CD4-positive, alpha-beta T cell treated with Interleukin-15 for 1 hour (primary cell): ENCODE measurements around the gene MCTP1.

ENCODE experiments used
- DNase-seq: peaks from one replicate; pipeline ENCODE4 v3.0.0-alpha.2; 2020

The MCTP1 gene

DNA sequence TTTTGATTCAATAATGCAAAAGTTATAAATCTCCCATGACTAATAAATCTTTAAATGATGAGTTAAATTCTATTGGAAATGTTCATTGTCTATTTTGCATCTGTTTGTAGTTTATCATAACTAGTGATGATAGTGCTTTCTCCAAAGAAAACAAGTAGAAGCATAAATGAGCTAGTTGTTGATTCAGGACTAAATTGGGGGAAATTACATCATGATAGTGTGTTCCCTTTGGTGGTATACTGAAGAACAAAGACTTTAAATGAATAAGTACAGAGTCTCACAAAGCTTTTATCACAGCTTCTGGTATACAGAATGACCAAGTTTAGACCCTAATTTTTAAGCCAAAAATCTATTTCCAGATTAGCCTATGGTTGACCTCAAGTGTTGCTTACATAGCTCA is 173.8 kb downstream of the MCTP1 start:
- DNase-seq, result no peak

DNA sequence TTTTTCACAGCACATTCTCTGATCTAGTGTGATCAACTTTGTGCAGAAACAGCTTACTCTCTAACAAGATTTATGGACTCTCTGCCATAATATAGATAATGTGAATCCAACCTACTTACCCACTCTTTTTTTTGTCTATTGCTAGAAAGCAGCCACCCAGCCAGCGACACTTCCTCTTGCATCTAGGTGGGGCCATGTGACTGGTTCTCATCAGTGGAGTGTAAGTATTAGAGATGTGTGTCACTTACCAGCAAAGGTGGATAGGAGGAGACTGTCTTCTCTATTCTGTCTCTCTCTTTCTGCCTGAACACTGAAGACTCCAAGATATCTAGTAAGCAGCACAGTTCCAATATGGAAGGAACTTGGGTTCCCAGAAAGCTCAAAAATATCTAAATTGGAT is 174.8 kb downstream of the MCTP1 start:
- no peak for DNase-seq

DNA sequence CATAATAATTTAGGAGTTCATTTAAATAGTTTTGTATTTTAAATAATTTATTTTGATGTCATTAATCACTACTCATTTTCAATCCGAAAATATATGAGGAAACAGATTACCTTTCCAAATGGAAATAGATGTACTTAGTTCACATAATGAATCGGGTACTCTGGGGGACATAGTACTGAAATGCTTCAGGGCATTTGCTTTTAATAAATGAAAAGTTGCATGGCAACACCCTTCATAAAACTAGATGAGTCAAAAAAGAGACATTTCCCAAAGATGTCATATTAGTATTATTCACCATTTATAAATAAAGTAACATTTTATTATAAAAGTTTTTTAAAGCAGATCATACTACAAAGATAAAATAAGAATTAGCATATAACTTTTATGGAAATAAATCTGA is 177.8 kb downstream of the MCTP1 start:
- DNase-seq, result no peak

DNA sequence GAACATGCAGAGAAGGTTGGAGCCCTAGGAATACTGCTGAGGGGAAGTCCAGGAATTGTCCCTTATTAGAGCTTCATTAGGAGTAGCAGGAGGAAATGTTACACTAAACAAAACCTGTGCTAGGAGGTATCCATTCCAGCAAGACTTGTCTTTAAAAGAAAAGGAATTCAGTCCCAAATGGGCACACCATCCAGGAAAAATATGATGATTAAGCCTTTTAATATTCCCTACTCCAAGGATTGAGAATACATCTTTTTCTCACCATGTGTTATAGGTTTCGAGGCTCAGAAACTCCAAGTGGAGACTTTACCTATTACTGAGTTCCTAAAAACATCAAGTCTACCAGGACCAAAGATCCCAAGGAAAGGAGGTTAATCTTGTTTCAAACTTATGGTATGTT is 179.3 kb downstream of the MCTP1 start:
- no peak for DNase-seq

DNA sequence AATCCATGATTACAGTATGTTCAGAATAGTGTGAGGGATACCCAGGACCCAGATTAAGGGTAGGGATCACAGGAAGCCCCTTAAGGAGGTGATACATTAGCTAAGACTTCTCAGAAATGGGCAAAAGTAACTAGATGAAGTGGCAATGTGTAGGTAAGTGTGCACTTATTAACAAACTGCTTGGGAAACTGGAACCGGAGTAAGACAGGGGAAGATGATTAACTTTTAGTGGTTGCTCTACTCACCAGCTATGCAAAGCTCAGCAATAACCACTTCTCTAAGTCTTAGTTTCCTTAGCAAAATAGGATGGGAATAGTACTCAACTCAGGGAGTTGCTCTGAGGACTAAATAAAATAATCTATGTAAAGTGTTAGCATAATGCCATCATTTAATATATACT is 182.2 kb downstream of the MCTP1 start:
- DNase-seq, result no peak

DNA sequence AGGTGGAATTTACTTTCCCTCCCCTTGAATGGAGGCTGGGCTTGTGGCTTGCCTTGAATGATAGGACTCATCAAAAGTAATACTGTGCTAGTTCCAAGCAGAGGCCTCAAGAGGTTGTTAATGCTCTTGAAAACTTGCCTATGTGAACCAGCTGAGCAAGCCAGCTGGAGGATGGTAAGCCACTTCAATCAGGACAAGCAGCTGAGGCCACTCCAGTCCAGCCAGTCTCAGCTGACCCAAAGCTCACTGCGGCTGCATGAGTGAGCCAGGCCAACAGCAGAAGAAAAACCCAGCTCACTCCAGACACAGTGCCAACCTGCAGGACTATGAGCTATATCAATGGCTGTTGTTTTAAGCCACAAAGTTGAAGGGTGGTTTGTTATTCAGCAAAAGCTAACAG is 182.8 kb downstream of the MCTP1 start:
- no peak for DNase-seq

DNA sequence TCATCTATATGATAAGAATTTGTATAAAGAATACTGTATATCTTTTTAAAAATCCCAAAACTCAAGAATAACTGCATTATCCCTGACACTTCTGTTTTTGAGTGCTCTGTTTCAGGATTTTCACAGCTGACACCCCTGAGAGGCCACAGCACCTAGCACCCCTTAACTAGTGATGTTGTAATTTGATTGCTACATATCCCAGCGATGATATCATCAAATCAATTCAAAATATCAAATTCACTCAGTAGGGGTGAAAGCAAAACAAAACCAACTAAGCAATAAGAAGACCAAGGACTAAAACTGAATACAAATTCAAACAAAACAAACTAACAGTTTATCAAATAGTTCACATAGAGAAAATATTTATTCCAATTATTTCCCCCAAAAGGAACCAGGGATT is 184.3 kb downstream of the MCTP1 start:
- DNase-seq, result no peak

DNA sequence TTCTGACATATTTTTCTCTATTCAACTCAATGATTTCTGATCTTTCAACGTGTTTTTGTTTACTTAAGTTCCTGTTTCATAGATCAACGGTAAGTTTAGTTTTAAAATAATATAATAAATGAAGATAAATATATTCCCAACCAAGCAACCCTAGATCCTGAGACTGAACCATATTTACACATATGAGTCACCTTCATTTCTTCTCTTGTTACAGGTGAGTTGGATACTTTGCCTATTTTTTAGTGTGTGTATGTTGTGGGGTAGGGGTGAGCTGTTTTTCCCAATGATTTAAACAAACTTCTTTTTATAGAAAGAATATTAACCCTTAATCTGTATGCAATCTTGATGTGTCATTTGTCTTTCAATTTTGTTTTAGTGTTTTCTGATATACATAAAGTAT is 186.9 kb downstream of the MCTP1 start:
- no peak for DNase-seq

DNA sequence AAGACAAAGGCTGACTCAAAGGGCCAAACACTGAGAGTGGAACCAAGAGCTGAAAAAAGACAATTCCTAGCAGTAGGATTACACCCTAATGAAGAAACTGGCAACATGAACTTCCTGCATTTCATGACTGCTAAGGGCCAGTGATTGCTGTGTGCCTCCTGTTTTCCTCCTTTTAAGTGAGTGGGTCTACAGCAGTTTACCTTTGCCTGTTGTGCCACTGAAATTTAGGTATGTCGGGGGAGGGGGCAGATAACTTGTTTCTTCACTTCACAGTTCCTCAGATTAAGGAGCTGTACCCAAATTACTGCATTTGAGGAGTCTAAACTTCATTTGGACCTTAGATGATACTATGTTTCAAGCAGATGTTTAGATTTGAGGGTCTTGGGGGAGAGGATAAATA is 191.7 kb downstream of the MCTP1 start:
- no peak for DNase-seq

DNA sequence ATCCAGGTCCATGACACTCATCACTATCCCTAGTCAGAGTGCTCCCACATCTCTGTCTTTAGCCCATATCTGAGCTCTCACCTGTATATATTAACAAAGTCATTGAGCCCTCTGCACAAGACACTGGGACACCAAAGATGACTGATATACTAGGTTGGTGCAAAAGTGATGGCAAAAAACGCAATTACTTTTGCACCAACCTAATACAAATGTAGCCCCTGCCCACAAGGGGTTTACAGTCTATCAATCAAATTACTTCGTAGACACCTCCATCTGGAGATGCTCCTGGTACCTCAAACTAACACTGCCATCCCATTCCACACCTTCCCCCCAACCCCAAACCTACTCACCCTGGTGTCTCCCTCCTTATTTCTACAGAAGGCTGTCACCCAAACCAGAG is 194.1 kb downstream of the MCTP1 start:
- no peak for DNase-seq

DNA sequence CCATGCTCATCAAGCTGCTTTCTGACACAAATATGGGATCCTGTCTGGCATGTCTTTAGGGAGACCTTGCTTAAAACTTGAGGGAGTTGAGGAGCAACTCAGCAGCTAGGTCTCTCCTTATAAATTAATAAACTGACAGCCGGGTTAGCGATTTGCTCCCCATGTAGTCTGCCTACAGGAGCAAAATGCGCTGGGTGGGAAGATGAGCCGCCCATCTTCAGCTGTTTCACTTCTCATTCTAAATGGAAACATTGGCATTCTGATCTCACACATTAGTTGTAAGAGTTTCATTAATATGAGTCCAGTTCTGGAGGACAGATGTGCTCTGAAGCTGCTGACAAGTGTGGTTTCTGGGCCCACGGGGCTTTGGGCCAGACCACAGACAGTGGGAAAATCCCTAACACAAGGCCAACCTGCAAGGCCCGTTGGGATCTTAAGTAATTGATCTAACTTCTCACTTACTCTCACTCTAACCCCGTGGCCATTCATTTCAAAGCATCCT is 197.0 kb downstream of the MCTP1 start:
- DNase-seq, result no peak

DNA sequence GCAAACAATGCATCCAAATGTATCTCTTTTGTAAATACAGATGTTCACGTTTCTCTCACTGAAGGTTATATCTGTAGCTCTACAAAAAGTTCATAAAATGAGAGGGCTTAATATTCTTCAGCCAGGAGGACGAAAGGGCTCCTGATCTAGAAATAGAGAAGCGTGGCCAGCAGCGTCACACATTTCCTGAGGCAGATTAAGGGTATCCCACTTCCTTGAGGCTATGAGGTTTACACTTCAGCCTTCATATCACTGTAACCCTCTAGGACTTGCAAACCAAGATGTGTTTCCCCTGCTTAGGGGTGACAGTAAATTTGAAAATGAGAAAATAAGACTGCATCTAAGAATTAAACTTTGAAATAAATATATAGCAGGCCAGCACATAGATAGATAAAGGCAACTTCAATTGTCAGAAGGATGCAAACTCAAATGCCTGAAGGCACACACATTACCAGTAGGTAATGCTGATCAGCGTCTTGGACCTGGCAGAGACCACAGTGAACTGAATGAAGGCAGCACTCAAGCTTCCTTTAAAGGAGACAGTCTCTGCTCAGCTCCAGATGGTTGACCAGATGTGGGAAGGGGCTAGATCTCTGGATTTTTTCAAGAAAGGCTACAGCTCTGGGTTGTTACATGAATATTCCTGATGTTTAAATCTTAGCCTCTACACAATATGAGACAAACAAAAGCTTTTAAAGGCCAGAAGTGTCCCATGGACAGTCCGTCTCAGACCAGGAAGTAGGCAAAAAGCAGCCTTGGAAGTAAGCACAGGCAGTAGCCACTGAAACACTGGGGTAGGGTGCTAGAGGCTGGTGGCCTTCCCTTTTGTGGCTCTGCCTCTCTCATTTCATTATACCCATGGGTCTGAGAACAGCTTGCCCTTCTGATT is 197.7 kb downstream of the MCTP1 start:
- no peak for DNase-seq

DNA sequence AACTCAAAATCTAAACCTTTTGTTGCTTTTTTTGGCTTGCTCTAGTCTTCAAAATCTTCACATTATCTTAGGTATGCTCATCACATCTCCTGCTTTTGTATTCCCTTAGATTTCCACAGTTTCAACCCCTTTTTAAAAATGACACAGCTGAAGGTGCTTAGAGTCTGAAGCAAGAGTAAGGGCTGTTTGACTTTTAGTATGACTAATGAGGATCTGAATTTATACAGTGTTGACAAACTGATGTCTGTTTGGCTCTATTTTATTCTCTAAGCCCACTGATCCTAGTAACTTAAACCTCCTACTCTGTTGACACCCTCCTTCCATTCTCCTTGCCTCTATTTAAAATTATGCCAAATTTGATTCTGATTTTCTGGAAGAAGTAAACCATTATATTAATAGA is 200.1 kb downstream of the MCTP1 start:
- DNase-seq, result no peak

DNA sequence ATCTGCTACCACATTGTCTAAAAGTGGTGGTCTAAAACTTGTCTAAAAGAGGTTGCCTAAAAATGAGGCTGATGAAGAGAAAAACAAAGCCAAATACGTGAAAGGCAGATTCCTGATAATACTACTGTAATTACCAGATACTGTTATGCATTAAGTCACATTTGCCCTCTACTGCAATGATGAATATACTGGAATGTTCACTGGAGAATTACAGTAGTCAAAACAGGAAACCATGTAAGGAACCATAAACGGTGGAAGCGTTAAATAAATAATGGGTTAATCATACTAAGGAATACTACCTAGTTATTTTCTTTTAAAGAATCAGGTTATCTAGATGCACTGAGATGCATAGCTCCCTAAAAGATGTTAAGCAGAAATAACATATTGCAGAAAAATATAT is 201.3 kb downstream of the MCTP1 start:
- no peak for DNase-seq

DNA sequence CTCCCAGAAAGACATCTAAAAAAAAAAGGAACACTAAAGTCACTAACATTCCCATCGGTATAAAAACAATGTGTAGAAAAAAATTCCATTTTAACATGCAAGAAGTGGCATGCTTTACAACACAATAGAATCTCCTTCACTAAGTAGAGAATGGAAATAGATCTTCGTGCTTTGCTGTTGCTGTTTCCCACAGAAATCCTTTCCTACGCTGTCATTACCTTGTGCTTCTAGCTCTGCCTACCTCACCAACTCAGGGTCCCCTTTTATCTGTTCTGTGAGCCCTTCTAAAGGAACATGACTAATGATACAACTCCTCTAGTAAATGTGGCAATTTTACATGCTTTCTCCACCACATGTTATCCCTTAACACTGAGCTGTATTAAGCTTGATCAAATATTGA is 202.9 kb downstream of the MCTP1 start:
- DNase-seq, result no peak

DNA sequence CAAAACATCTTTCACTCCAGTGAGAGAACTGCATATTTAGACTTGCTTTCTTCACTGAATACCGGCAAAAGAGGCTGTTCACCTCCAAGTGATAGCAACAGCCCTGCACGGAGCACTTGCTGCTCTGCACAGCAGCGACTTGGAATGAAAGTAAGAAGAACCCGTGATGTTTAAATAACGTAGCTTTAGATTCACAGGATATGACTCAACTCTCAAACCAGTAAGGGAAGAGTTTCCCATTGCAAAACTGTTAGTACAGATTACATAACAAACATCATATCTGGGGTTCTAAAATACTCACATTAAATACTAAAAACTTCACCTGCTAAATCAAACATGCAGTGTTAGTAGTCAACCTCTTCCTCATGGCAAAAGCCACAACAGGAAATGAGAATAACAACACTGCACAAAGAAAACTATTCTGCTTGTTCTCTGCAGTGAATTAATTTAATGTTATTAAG is 203.4 kb downstream of the MCTP1 start:
- peak; percentile 54 for DNase-seq

DNA sequence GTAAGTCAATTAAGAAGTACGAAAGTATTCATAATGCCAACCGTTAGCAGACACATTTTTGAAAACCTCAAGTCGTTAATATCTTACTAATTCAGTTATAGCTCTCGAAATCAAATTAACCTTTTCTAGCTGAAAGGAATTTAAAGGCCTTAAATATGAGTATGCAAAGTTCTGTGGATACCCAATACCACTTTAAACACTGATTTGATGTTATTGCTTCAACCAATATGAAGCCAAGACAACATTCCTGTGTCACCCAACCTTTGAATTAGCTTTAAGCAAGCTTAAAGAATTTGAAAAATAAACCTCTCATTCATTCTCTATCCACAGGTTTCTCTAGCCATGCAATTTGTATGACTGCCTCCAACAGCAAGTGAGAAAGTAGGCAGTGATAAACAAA is 204.5 kb downstream of the MCTP1 start:
- no peak for DNase-seq

DNA sequence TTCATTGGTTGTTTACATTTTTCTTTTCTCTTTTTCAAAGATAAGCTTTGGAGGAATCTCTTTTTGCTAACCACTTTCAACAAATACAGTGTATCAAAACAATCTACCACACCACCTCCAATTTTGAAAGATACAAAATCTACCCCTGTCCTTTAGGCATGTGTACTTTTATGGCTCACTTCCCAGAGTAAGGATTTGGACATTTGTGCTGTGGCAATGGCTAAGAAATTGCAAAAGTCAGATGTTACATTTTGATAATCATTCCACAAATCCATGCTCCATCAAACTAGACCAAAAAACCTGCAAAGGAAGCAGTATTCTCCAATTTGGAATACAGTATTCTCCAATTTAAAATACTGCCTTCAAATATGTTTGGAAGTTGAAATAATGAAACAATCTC is 204.9 kb downstream of the MCTP1 start:
- DNase-seq, result no peak

DNA sequence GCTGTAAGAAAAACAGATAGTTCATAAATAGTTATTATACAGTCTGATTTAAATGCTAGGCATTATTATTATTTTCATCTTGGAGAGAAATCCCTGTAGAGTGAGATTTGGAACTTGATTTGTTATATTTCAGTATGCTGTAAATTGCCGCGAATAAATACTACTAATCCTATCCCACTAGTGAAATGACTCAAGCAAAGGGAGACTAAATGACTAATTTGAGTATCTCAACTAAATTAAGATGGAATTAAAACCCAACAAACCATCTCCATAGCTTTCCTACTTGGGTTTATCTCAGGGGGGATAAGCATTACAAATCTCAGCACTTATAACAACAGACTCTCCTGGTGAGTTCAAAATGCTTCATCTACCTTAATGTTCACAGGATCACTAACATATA is 206.0 kb downstream of the MCTP1 start:
- no peak for DNase-seq

DNA sequence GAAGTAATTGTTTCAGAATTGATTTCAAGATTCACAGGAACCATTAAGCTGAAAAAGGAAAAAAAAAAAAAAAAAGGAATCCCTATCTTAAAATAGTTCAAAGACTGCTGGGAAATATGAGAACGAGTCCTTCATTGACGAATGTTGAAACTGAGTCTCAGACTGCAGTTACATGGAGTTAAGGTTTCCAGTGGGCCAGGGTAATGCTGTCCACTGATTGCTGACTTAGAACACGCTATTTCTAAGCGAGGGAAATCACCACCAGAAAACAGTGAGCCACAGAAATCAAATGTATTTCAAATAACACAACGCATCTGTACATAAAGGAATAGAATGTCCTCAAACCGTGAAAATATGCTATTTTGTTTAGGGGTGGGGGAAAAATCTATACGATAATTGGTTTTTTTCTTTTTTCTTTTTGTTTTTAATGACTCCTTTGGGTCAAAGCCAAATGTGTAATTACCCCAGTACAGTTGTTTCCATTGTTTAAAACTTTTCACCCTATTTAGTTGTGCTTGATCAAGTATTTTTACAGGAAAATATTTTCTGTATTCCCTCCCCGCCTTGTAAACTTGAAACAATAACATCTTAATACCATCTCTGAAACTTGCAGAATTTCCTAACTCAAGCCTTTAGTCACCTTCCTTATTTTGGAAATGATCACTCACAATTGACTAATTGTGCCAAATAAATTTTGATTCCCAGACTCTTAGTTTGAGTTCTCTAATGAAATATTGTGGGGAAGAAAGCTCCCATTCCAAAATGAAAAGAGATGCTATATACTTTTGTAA is 208.3 kb downstream of the MCTP1 start:
- no peak for DNase-seq

DNA sequence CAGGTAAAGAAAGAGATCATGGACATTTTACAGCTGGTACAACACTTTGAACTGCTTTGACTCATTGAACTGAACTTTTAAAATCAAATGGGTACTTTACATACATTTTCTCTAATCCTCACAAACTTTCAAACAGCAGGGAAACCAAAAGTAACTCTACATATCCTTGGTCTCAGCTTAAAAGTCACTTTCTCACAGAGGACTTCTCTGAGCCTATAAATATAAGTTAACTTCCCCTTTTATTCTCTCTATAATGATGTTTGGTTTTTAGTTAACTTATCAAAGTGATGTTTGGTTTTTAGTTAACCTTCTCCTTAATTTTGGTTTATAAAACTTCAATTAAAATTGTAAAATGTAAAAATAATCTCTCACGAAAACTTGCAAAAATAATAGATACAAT is 209.8 kb downstream of the MCTP1 start:
- DNase-seq, result no peak

DNA sequence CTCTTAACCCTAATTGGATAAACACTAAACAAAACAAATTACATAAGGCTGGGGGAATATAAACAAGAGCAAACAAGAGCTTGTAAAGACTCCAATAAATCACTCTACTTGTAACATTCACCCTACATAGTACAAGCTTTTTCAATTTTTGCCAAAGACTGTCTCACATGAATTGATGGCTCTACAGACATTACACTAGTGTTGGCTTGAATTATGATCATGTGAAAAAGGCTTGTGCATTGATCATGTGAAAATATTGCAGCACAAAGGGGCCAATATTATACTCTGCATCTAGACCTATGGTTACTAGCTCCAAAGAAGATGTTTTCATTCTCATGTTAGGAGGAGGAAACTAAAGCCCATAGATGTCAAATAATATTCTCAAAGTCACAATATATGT is 212.6 kb downstream of the MCTP1 start:
- no peak for DNase-seq

DNA sequence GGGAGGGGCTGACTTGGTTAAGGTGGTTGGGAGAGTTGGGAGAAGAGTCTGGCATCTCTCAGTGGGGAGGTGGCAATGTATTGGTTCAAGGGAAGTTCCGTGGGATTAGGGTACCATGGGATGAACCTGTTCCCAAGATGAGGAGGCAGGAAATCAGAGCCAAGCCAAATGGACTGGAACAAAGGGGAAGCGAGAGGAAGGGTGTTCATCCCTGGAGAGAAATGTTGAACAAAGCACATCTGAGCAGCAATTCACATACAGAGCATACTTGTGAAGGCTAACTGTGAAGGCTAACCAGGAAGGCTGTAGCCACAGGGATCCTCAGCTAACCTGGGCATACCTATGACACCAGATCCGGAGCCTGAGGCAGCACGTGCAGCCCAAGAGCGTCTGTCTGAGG is 214.0 kb downstream of the MCTP1 start:
- no peak for DNase-seq

DNA sequence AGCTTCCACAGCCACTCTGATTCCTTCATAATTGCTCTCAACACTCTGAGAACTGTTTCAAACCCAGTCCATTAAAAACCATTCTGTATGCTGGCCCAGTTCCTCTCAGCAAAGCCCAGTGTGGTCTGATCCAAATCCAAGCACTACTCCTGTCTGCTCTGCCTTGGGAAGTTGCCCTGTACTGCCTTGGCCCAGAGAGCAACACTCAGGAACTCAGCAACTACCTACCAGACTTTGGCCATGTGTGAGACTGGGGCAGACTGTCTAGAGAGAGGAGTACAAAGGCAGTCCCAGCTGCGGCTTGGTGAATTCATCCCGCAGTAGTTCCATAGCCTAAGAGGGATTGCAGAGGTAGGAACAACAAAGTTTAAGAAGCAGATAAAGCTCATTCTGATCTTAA is 214.4 kb downstream of the MCTP1 start:
- DNase-seq, result no peak
